Measurements from ENCODE around the gene CDADC1. TPM values are rescaled to one million over a fixed set of nuclear protein-coding genes. Genes with fewer than 3 reads are reported as not detected.

CDADC1 gene
- total RNA-seq (4.0 and 9.1 TPM in 2 replicates), polyA plus RNA-seq (12.7 and 14.0 TPM in 2 replicates)

DNA sequence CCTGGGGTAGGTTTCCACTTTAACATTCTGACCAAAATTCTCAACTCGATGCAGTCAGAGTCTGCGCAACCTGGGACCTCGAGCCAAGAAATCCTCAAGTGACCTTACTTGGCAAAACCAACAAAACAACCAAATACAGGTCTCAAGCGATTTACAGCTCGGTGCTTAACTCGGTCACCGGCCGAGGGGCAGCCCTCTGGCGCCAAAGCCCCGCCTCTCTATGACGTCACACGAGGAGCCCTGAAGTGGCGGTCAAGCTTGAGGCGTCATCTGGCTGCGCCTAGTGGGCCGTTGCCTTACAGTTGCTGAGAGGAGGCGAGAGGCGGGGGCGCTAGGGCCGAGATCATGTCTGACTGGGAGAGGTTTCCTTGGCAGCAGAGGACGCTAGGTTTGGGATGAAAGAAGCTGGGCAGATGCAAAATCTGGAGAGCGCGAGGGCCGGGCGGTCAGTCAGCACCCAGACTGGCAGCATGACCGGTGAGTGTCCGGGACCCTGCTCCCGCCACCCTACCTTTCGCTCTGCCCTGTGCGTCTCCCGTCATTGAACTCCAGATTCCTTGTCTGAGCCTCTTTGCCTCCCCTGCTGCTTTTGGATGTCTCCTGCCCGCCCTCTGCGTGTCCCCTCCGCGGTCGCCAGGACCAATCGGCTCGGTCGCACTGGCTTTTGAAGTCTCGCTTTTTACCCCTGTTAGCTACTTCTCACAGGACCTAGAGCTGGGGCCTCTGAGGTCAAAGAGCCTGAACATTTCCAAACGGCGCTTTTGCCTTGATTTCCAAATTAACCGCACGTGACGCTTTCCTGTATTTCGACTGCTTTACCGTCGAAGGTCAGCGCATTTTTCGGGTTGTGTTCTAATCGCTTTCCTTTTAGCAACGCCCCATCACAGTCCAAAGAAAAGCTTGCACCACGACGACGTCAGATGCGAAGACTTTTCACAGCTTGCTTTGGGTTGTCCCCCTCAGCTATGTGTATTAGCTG lies at the start of gene CDADC1:
TSS of gene CDADC1 (plus strand) at position 283 of the 979 bp plus-strand sequence. CDS start at position 396, 113 bp downstream.
- Histone ChIP-seq H3K4me3 (peak within 1 kb of the TSS; percentile 66), H3K4me1 (ENCODE audit: low read depth) (no peaks in the 10 kb centered on the region), H3K27me3 (peaks cover 22% of the 10 kb centered on the region), H3K36me3 (no peaks in the 10 kb centered on the region), H3K9me3 (ENCODE audit: low read depth) (no peaks in the 10 kb centered on the region), H3K27ac (peak within 1 kb of the TSS; percentile 80)
- TF ChIP-seq, protein P1, sequence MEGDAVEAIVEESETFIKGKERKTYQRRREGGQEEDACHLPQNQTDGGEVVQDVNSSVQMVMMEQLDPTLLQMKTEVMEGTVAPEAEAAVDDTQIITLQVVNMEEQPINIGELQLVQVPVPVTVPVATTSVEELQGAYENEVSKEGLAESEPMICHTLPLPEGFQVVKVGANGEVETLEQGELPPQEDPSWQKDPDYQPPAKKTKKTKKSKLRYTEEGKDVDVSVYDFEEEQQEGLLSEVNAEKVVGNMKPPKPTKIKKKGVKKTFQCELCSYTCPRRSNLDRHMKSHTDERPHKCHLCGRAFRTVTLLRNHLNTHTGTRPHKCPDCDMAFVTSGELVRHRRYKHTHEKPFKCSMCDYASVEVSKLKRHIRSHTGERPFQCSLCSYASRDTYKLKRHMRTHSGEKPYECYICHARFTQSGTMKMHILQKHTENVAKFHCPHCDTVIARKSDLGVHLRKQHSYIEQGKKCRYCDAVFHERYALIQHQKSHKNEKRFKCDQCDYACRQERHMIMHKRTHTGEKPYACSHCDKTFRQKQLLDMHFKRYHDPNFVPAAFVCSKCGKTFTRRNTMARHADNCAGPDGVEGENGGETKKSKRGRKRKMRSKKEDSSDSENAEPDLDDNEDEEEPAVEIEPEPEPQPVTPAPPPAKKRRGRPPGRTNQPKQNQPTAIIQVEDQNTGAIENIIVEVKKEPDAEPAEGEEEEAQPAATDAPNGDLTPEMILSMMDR (IDR thresholded peaks at IDR 0.05; ENCODE audit: low read depth, low read length), result no peak
- DNase-seq (ENCODE audit: low read depth in 1 of 2, low spot score in 1 of 2), result peak; percentile 98 to 100

DNA sequence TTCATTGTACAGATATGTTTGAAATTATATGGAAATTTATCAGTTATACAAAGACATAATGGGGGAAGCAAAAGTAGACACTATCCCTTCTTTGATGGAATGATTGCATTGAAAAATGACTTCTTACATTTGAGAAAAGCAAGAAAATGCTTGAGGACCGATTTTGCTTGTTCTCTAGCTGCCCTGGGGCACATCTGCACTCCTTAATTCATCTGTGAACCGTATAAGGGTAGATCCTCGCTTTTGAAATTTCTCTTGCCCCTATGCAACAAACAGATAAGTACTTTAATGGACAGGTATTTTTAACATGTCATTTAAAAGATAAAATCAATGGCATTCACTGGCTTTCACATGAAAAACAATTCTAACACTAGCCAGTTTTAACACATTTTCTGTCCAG lies 41.1 kb upstream of the CDADC1 start:
- no peaks in the 10 kb centered on the region for H3K4me1 ChIP-seq (ENCODE audit: low read depth)
- H3K4me3 ChIP-seq, result no peak overlapping the region
- H3K9me3 ChIP-seq (ENCODE audit: low read depth), result no peaks in the 10 kb centered on the region
- H3K27ac ChIP-seq, result no peak overlapping the region
- TF ChIP-seq, protein P1 (IDR thresholded peaks at IDR 0.05; ENCODE audit: low read depth, low read length), result no peak
- no peak for DNase-seq (ENCODE audit: low read depth in 1 of 2, low spot score in 1 of 2)
- H3K36me3 ChIP-seq, result peaks cover 54% of the 10 kb centered on the region
- no peaks in the 10 kb centered on the region for H3K27me3 ChIP-seq

DNA sequence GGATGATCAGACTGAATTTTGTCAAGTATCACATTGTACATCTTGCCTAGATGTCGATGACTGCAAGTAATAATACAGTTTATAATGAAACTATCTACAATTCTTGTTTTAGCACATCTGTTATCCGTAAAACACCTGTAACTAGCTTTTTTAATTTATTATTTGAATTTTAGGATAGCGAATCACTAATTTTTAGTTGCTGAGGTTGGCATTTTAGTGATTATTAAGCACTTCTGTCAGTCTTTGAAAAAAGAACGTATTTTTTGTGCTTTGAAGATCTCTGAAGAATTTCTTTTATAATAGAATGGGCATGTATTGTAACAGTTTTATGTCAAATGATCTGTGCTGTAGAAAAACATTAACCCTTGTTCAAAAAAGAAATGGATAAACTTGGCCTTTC lies 39.1 kb upstream of the CDADC1 start:
- H3K9me3 ChIP-seq (ENCODE audit: low read depth), result no peaks in the 10 kb centered on the region
- DNase-seq (ENCODE audit: low read depth in 1 of 2, low spot score in 1 of 2), result no peak
- TF ChIP-seq, protein P1 (IDR thresholded peaks at IDR 0.05; ENCODE audit: low read depth, low read length), result no peak
- no peak overlapping the region for H3K27ac ChIP-seq
- no peaks in the 10 kb centered on the region for H3K4me1 ChIP-seq (ENCODE audit: low read depth)
- no peak overlapping the region for H3K4me3 ChIP-seq
- no peaks in the 10 kb centered on the region for H3K27me3 ChIP-seq
- peaks cover 36% of the 10 kb centered on the region for H3K36me3 ChIP-seq

DNA sequence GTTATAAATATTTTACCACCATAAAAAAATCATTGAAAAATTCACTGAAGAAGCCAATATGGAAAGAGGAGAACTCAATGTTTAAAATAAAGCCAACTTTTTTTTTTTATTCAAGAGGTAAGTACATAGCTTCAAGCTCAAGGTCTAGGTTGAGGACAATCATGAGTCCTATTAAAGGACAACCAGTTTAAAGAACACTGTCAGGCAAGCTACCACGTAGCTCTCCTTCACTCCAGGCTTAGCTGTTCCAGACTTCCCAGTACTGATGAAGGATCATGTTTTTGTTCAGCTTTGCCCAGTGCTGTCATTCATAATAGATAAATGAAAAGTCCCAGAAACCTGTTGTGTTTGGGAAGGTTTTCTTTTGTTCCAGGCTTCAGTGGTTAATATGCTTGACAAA lies 37.6 kb upstream of the CDADC1 start:
- Histone ChIP-seq H3K4me1 (ENCODE audit: low read depth) (no peaks in the 10 kb centered on the region), H3K9me3 (ENCODE audit: low read depth) (no peaks in the 10 kb centered on the region), H3K27me3 (peaks cover under 1% of the 10 kb centered on the region), H3K4me3 (no peak overlapping the region), H3K27ac (no peak overlapping the region), H3K36me3 (peaks cover 31% of the 10 kb centered on the region)
- DNase-seq (ENCODE audit: low read depth in 1 of 2, low spot score in 1 of 2), result no peak
- TF ChIP-seq, protein P1 (IDR thresholded peaks at IDR 0.05; ENCODE audit: low read depth, low read length), result no peak

DNA sequence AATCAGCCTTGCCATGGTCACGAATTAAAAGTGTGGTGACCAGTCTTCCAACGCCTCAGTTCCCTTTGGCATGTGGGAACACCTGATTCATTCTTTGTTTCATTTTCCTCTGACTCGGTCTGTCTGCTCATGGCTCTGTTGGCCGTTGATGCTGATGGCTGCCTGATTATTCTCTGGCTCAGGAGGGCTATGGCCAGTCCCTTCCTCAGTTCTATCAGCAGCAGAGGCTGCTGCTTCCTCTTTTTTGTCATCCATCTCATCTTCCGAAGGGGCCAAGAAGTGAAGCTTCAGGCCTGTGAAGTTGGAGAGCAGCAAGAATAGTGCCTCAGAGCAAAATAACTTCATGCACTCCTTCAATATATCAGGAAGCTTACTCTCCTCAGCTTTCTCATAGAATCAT lies 37.1 kb upstream of the CDADC1 start:
- DNase-seq (ENCODE audit: low read depth in 1 of 2, low spot score in 1 of 2), result no peak
- H3K27ac ChIP-seq, result no peak overlapping the region

More for the DNA sequence above, 37.1 kb upstream of the CDADC1 start:
- Histone ChIP-seq H3K4me1 (ENCODE audit: low read depth) (no peaks in the 10 kb centered on the region), H3K27me3 (peaks cover 3% of the 10 kb centered on the region), H3K4me3 (no peak overlapping the region), H3K9me3 (ENCODE audit: low read depth) (no peaks in the 10 kb centered on the region), H3K36me3 (peaks cover 31% of the 10 kb centered on the region)
- TF ChIP-seq, protein P1 (IDR thresholded peaks at IDR 0.05; ENCODE audit: low read depth, low read length), result no peak

All from cardiac muscle cell (in vitro differentiated cells and primary cell).